Sigmoid colon (tissue), 4 donors: ENCODE results near the gene CARS1.

ENCODE experiments used
- EP300 ChIP-seq, 4 donors: sonication (generic); formaldehyde crosslinking; IDR thresholded peaks; one replicate each; pipeline ENCODE4 v1.6.1; 2017; ENCODE audit warnings: antibody characterized with exemption in 4 of 4
- POLR2A ChIP-seq, 2 donors: fragments of 450-650 bp; IDR thresholded peaks; one replicate each; pipeline ENCODE4 v1.6.1; 2016; ENCODE audit warnings: antibody characterized with exemption in 2 of 2, mild to moderate bottlenecking in 2 of 2, moderate library complexity in 2 of 2
- POLR2AphosphoS5 ChIP-seq, 4 donors: sonication (generic); formaldehyde crosslinking; IDR thresholded peaks; one replicate each; pipeline ENCODE4 v1.6.1; 2017; ENCODE audit warnings: antibody characterized with exemption in 4 of 4
- TF ChIP-seq, protein P1 (sequence below), 4 experiments: fragments of 450-650 bp in 3 of 4; fragments of 200-600 bp in 1 of 4; IDR thresholded peaks; one replicate each; pipeline ENCODE4 v1.5.1; 2016 to 2019; ENCODE audit warnings: antibody characterized with exemption in 4 of 4, mild to moderate bottlenecking in 3 of 4, moderate library complexity in 2 of 4

DNA sequence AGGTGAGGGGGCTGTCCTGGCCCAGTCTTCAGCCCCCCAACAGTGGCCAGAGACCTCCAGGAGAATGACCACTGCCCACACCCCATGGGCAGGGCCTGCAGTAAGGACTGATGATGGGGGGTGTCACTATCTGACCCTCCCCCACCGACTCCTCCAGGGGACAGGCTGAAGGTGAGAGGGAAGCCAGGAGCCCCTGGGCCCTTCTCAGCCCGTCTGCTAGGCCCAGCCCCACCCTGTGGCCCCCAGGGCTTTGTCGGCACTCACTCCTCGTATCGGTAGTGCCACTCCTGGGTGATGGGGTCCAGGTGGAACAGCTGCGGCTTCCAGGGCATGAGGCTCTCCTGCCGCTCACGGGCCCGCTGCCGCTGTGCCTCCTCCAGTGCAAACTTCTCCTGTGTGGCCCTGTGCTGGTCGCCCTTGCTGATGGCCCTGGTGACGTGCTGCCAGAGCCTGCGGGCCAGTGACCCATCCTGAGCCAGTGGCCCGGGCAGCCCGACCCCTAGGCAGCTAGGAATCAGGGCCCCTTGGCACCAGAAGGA lies 35.4 kb upstream of the CARS1 start:
- TF ChIP-seq, protein P1, sequence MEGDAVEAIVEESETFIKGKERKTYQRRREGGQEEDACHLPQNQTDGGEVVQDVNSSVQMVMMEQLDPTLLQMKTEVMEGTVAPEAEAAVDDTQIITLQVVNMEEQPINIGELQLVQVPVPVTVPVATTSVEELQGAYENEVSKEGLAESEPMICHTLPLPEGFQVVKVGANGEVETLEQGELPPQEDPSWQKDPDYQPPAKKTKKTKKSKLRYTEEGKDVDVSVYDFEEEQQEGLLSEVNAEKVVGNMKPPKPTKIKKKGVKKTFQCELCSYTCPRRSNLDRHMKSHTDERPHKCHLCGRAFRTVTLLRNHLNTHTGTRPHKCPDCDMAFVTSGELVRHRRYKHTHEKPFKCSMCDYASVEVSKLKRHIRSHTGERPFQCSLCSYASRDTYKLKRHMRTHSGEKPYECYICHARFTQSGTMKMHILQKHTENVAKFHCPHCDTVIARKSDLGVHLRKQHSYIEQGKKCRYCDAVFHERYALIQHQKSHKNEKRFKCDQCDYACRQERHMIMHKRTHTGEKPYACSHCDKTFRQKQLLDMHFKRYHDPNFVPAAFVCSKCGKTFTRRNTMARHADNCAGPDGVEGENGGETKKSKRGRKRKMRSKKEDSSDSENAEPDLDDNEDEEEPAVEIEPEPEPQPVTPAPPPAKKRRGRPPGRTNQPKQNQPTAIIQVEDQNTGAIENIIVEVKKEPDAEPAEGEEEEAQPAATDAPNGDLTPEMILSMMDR (IDR thresholded peaks at IDR 0.05): no peak
- TF ChIP-seq POLR2A (IDR thresholded peaks at IDR 0.05): no peak
- TF ChIP-seq POLR2AphosphoS5 (IDR thresholded peaks at IDR 0.05): peak in 1 of 4 donors; percentile 3
- TF ChIP-seq EP300 (IDR thresholded peaks at IDR 0.05): no peak
